NCI-H1694 (cell line): ENCODE measurements around the gene FAAH2.
"Not testable (repeated sequence)": the region's sequence is repeated elsewhere in the genome, so short reads cannot be mapped to it uniquely, and the experiment has no call there.

ENCODE experiments used
- DNase-seq: peaks from one replicate; lab custom pipeline; 2025; lab: John Stamatoyannopoulos, UW

The FAAH2 gene, protein sequence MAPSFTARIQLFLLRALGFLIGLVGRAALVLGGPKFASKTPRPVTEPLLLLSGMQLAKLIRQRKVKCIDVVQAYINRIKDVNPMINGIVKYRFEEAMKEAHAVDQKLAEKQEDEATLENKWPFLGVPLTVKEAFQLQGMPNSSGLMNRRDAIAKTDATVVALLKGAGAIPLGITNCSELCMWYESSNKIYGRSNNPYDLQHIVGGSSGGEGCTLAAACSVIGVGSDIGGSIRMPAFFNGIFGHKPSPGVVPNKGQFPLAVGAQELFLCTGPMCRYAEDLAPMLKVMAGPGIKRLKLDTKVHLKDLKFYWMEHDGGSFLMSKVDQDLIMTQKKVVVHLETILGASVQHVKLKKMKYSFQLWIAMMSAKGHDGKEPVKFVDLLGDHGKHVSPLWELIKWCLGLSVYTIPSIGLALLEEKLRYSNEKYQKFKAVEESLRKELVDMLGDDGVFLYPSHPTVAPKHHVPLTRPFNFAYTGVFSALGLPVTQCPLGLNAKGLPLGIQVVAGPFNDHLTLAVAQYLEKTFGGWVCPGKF

DNA sequence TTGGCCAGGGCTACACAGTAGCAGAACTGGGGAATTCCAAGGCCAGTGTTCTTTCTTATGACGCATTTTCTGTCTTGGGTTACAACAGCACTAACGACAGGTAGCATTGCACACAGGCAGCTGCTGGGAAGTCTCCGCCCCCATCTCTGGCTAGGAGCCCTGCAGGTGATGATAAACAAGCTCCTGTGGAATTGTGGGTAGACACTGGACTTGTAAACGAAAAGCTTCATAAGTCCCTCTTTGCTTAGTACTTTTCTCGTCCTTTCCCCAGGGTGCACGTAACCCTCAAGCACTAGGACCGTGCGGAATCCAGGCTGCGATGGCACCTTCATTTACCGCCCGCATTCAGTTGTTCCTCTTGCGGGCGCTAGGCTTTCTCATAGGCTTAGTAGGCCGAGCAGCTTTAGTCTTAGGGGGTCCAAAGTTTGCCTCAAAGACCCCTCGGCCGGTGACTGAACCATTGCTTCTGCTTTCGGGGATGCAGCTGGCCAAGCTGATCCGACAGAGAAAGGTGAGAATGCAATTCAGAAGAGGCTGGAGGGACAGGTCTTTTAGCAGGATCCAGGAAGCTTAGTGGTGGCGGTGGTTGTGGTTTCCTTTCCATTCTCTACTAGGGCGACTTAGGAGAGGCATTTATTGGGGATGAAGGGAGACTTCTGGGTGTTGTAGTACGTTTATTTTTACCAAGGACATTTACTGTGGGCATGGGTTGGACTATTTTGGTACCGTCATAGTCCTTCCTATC lies at the start of gene FAAH2:
FAAH2 (plus strand) TSS at position 200 of the 745 bp plus-strand sequence; CDS start at position 320, 120 bp downstream.
- no peak for DNase-seq

DNA sequence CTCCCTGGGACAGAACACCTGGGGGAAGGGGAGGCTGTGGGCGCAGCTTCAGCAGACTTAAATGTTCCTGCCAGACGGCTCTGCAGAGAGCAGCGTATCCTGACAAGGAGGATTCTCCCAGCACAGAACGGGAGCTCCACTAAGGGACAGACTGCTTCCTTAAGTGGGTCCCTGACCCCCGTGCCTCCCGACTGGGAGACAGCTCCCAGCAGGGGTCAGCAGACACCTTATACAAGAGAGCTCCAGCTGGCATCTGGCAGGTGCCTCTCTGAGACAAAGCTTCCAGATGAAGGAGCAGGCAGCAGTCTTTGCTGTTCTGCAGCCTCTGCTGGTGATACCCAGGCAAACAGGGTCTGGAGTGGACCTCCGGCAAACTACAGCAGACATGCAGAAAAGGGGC lies 44.5 kb upstream of the FAAH2 start:
- no peak for DNase-seq

DNA sequence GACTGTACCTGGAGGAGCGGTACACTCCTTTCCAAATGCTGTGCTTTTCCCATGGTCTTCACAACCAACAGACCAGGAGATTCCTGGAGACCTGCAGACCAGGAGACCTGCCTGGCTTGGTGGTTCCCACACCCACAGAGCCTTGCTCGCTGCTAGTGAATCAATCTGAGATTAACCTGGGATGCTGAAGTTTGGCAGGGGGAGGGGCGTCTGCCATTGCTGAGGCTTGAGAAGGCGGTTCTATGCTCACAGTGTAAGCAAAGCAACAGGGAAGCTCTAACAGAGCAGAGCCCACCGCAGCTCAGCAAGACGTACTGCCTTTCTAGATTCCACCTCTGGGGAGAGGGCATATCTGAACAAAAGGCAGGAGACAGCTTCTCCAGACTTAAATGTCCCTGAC lies 34.5 kb upstream of the FAAH2 start:
- no peak for DNase-seq

DNA sequence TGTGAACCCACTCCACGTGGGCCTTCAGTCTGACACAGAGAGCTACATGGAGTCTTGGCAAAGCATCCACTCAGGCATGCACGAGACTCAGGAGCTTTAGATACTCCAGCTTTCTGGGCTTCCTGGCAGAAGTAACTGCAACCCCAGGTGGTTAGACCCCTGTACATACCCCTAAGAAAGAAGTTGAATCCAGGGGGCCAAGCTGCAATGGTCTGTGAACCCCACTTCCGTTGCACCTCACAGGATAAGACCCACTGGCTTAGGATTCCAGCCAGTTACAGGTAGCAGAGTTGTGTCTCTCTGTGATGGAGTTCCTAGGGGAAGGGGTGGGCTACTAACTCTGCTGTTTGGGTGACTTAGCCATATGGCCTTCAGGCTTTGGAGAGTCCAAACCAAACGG lies 21.4 kb upstream of the FAAH2 start:
- DNase-seq = no peak

DNA sequence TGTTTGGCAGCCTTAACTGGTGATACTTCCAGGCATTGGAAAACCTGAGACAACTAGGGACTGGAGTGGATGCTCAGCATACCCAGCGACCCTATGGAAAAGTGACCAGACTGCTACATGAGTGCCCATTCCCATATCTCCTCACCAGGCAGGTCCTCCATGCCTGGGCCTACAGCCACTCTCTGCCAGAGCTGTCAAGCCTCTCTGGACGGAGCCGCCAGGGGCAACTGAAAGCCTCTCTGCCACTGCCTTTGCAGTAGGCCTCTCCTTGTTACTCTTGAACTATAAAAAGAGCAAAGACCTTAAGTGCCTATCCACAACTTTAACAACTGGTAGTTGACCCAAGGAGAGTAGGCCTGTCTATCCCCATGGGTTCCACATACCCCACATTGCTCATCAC lies 20.2 kb upstream of the FAAH2 start:
- no peak for DNase-seq

DNA sequence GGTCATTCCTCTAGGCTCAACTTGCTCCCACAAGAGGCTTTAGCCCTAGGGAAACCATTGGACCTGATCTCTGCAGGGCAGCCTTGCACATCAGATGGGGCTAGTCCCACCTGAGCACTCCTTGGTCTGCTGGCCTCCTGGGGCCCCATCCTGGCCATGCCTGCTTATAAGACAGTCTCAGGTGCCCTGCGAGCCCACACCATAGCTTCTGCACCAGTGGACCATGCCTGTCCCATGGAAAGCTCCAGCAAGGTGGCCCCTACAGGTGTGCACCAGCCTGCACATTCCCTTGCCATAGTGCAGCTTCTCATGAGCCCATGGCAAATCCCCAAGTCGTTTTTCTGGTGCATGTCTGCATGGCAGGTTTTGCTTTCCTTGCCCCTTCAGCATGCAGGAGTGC lies 19.6 kb upstream of the FAAH2 start:
- no peak for DNase-seq

DNA sequence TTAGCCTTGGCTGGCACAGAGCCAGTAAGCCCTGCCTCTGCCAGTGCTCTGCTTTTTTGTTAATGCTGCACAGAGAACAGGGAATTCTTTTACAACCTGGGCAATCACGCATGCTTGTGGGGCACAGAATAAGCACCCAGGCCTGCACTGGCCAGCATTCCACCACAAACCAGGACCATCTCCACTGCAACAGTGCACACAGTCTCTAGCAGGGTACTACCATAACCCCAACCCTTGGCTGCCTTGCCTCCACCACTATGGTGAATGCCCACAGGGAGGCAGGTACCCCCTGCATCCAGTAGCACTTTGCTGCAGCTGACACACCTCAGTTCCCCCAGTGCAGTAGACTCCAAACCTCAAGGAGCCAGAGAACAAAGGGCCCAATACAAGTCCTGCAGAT lies 19.2 kb upstream of the FAAH2 start:
- DNase-seq = no peak

DNA sequence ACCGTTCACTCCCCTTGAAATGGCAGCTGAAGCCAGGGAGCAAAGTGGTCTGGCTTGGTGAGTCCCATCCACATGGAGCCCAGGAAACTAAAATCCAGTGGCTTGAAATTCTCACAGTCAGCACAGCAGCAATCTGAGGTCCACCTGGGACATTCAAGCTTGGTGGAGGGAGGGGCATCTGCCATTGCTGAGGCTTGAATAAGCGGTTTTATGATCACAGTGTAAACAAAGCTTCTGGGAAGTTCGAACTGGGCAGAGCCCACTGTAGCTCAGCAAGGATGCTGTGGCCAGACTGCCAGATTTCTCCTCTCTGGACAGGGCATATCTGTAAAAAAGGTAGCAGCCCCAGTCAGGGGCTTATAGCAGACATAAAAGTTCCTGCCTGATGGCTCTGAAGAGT lies 15.5 kb upstream of the FAAH2 start:
- DNase-seq = no peak

DNA sequence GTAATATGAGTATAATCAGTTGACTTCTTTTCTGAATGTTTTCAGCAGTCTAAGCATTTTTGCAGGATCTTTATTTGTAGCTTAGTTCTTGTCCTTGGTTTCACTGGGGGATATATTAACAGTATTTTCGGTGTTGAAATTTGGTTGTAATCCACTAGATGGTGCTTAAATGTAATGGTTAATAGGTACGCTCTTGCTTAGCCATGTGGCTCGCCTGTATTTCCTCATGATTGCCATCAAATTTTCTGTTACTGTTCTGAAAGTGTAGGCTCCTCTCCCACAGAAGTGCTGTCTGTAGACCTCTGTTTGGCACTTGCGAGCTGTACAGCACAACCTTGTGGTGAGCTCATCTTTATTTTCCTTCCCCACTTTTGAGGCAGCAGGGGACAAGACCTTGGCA lies 3.9 kb upstream of the FAAH2 start:
- no peak for DNase-seq

DNA sequence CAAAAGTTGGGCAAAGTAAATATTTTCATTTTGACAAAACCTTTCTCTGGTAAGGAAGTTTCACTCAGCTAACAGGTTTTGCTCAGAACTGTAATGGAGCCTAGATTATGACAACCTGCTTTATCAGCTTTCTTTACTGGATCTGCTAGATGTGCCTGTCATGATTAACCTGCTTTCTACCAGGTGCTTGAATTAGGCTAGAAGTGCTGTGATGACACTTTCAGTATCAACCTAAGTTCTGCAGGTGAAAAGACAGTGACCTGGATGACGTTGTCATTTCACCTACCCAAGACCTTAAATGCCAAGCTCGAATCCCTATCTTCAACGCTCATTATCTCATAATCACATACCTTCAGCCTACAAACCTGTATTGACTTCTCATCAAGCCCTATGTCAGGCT lies 1.5 kb upstream of the FAAH2 start:
- no peak for DNase-seq

DNA sequence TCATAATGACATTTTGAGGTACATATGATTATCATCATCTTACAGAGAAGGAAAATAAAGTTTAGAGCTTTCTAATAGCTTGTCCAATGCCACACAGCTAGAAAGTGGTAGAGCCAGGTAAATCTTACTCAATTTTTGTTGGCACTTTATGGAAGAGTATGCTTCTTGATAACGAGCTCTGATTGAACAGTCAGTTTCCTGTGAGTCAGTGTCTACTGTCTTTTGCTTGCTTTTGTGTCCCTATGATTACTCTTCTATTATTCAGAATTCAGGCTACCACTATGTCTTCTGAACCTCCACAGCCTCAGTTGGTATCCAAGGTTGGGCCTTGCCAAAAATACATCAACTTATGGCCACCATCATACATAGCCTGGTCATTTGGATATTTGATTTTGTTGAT lies 2.6 kb downstream of the FAAH2 start:
- no peak for DNase-seq

DNA sequence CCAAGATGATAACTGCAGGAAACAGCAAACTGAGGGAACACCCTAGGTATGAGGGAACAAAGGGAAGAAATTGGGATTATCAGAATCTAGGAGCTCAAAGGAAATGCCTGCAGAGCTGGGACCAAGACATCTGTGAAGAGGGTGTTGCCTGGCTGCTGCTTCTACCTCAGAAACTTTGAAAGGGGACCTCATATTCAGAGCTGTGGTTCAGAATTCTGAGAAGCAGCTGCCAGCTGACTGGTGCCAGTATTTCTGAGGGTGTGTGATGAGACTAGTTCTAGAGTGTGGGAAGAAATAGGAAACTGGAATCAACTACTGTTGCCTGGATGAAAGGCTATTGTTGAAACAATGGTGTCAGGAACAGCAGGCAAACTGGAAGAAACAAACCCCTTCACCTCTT lies 8.5 kb downstream of the FAAH2 start:
- no peak for DNase-seq

DNA sequence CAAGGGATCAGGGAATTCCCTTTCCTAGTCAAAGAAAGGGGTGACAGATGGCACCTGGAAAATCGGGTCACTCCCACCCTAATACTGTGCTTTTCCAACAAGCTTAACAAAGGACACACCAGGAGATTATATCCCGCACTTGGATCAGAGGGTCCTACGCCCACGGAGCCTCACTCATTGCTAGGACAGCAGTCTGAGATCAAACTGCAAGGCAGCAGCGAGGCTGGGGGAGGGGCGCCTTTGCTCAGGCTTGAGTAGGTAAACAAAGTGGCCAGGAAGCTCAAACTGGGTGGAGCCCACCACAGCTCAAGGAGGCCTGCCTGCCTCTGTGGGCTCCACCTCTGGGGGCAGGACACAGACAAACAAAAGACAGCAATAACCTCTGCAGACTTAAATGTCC lies 9.2 kb downstream of the FAAH2 start:
- DNase-seq = not testable (repeated sequence)

DNA sequence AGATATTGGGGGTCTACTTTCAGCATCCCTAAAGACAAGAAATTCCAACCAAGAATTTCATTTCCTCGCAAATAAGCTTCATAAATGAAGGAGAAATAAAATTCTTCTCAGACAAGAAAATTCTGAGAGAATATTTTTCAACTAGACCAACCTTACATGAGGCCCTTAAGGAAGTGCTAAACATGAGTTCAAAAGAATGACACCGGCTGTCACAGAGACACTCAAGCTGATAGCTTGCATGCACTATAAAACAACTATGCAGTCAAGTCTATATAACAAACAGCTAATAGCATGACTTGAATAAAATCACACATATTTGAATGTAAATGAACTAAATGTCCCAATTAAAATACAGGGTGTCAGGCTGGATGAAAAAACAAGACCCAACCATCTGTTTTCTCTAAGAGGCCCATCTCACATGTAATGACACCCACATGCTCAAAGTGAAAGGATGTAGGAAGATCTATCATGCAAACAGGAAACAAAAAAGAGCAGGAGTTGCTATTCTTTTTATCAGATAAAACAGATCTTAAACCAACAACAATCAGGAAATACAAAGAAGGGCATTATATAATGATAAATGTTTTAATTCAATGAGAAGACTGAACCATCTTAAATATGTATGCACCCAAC lies 27.2 kb downstream of the FAAH2 start:
- DNase-seq = no peak

DNA sequence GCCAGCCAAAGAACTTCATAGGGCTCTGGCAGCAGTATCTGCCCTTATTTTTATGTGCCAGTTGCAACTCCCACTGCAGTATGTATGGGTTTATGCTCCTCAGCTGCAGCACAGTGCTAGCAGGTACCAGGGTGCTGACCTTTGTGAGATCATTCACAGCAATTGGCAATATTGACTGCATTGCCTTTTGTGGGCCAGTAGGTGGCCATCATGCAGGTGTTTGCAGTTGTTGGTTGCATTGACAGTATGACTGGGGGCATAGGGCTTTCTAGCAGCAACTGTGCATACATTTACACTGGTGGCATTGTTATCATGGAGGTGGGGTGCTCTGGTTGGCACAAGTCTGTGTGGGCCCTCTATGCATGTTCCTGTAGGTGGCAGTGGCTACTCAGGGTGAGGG lies 42.5 kb downstream of the FAAH2 start:
- DNase-seq = no peak

DNA sequence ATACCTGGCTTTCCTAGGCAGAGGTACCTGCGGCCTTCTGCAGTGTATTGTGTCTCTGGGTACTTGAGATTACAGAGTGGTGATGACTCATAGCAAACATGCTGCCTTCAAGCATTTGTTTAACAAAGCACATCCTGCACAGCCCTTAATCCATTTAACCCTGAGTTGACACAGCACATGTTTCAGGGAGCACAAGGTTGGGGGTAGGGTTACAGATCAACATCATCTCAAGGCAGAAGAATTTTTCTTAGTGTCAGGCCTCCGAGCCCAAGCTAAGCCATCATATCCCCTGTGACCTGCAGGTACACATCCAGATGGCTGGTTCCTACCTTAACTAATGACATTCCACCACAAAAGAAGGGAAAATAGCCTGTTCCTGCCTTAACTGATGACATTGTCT lies 49.3 kb downstream of the FAAH2 start:
- DNase-seq = not testable (repeated sequence)

DNA sequence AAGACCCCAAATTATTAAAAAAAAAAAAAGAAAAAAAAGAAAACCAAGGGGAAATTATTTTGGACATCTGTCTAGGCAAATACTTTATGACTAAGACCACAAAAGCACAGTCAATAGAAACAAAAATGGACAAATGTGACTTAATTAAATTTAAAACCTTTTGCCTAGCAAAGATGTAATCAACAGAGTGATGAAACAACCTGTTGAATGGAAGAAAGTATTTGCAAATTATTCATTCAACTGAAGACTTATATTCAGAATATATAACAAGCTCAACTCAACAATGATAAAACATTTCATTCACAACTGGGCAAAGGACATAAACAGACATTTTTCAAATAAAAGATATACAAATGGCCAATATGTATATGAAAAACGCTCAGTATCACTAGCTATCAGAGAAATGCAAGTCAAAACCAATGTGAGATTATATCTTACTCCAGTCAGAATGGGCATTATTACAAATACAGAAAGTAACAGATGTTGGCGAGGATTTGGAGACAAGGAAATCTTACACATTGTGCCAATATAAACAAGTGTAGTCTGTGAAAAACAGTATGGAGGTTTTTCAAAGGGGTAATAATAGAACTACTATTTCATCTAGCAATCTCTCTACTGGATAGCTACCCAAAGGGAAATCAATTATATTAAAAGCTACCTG lies 67.1 kb downstream of the FAAH2 start:
- no peak for DNase-seq

DNA sequence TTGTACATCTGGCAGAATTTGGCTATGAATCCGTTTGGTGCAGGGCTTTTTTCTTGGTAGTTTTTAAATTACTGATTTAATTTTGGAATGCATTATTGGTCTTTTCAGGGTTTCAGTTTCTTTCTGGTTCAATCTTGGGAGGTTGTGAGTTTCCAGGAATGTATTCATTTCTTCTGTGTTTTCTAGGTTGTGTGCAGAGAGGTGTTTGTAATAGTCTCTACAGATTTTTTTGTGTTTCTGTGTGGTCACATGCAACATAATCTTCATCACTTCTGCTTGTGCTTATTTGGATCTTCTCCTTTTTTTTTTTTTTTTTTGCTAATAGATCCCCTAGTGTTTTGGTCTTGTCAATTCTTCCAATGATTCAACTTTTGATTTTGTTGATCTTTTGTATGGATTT lies 77.6 kb downstream of the FAAH2 start:
- DNase-seq = no peak

DNA sequence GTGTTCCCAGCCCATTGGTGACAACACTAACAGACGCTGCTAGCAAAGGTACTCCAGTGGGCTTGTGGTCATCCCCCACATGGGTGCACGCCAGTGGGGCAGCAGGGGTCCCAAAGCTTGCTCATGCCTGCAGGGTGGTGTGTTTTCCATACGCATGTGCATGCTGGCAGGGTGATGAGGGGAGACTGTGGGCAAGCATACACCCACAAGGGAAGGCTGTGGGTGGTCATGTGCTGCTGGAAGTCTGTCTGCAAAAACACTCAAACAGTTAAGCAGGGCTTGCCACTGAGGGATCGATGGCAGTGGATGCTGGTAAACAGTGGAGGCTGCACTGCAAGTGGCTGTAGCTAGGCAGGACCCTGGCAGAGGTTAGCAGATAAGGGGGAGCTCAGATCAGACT lies 79.9 kb downstream of the FAAH2 start:
- DNase-seq = no peak

DNA sequence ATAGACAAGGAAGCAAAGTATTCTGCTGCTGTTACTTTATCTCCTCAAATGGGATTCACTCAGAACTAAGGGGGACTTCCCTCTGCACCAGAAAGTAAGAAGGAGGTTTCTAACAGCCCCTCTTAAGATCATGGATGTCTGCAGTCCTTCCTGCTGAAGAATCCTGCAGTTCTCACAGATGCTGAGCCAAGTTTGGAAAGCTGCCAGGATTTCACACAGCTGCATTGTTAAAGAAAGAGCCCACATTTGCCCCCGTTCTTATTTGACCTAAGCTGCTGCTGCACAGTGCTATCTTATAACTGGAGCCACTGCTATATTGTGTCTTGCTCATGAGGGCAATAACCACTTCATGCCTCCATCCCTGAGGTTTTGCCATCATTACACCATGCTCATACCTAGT lies 81.1 kb downstream of the FAAH2 start:
- no peak for DNase-seq

DNA sequence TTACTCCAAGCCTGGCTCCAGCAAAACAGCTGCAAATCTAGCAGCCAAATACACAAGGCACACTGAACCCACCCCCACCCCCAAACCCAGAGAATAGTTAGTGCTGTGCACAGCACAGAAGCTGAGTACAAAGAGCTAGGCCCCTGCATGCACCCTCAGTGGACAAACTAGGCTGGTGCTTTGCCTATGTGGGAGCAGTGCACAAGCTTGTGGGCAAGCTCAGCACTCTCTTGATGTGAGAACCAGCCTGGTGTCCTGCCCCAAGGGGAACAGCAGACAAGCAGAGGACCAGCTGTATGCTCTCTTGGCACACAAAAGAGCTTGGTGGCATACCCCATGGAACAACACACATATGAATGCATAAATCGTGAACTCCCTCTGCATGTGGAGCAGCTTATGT lies 81.7 kb downstream of the FAAH2 start:
- no peak for DNase-seq

DNA sequence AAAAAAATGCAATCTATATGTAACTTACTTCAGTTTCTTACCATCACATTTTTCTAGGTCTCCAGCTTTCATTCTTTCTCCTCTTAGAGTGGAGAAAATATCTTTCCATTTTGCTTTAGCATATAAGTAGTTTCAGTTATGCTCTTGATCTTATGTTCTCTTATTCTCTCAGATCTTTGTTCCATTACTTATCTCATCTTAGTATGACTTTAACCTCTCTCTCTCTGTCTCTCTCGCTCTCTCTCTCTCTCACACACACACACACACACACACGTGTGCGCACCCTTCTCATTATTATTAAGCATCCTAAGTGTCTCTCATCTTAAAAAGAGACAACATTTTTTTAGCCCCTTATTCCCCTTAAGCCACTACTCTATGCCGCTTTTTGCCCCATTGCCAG lies 92.8 kb downstream of the FAAH2 start:
- DNase-seq = no peak
